DMS114 treated with DMSO at 0.1 percent for 48 hours (cell line): ENCODE results near the gene KDM7A.

Experiments
- DNase-seq: peaks from one replicate; lab custom pipeline; 2025; ENCODE audit not compliant: unreplicated experiment; lab: John Stamatoyannopoulos, UW

KDM7A gene

GRCh38 chr7:140096459-140096858 lies 80.3 kb downstream of the KDM7A start:
- DNase-seq = no peak

- no peak for DNase-seq
Observed at GRCh38 chr7:140093375-140093774, 83.4 kb downstream of the KDM7A start.

GRCh38 chr7:140085447-140085846 lies 91.3 kb downstream of the KDM7A start:
- no peak for DNase-seq

- DNase-seq = no peak
Observed at GRCh38 chr7:140084972-140085371, 91.8 kb downstream of the KDM7A start.

- no peak for DNase-seq
Observed at GRCh38 chr7:140084142-140084655, 92.6 kb downstream of the KDM7A start.

GRCh38 chr7:140082770-140083169 lies 94.0 kb downstream of the KDM7A start:
- DNase-seq = no peak

GRCh38 chr7:140081774-140082425 lies 94.9 kb downstream of the KDM7A start:
- no peak for DNase-seq

- no peak for DNase-seq
Observed at GRCh38 chr7:140080919-140081318, 95.9 kb downstream of the KDM7A start.

- DNase-seq = no peak
Observed at GRCh38 chr7:140079121-140079536, 97.7 kb downstream of the KDM7A start.

- DNase-seq = no peak
Observed at GRCh38 chr7:140078392-140078791, 98.4 kb downstream of the KDM7A start.

GRCh38 chr7:140074780-140075179 lies 102.0 kb downstream of the KDM7A start:
- no peak for DNase-seq

- DNase-seq = no peak
Observed at GRCh38 chr7:140070546-140070945, 106.2 kb downstream of the KDM7A start.

GRCh38 chr7:140069298-140069949 lies 107.4 kb downstream of the KDM7A start:
- DNase-seq = no peak

- no peak for DNase-seq
Observed at GRCh38 chr7:140068033-140068432, 108.8 kb downstream of the KDM7A start.

GRCh38 chr7:140067052-140067451 lies 109.7 kb downstream of the KDM7A start:
- DNase-seq = no peak

- DNase-seq = peak; percentile 13
Observed at GRCh38 chr7:140062528-140063299, 114.1 kb downstream of the KDM7A start, which contains the start of gene PARP12. Gene PARP12, minus strand, starts transcription at chr7:140062951. Its CDS starts 104 bp downstream, at chr7:140062847.

GRCh38 chr7:140062118-140062527 lies 114.7 kb downstream of the KDM7A start:
- no peak for DNase-seq

GRCh38 chr7:140061607-140061930 lies 115.2 kb downstream of the KDM7A start:
- no peak for DNase-seq

- DNase-seq = no peak
Observed at GRCh38 chr7:140060788-140061606, 115.8 kb downstream of the KDM7A start.

GRCh38 chr7:140060243-140060630 lies 116.5 kb downstream of the KDM7A start:
- DNase-seq = no peak
